HG03354 (cell line): ENCODE data around the gene MRPS23.

Experiments
- ATAC-seq: cut with Tn5 transposase; IDR thresholded peaks from one replicate; pipeline ENCODE4 v1.9.1; 2021; ENCODE audit warnings: mild to moderate bottlenecking; ENCODE audit not compliant: unreplicated experiment, poor library complexity, severe bottlenecking

Gene MRPS23

DNA sequence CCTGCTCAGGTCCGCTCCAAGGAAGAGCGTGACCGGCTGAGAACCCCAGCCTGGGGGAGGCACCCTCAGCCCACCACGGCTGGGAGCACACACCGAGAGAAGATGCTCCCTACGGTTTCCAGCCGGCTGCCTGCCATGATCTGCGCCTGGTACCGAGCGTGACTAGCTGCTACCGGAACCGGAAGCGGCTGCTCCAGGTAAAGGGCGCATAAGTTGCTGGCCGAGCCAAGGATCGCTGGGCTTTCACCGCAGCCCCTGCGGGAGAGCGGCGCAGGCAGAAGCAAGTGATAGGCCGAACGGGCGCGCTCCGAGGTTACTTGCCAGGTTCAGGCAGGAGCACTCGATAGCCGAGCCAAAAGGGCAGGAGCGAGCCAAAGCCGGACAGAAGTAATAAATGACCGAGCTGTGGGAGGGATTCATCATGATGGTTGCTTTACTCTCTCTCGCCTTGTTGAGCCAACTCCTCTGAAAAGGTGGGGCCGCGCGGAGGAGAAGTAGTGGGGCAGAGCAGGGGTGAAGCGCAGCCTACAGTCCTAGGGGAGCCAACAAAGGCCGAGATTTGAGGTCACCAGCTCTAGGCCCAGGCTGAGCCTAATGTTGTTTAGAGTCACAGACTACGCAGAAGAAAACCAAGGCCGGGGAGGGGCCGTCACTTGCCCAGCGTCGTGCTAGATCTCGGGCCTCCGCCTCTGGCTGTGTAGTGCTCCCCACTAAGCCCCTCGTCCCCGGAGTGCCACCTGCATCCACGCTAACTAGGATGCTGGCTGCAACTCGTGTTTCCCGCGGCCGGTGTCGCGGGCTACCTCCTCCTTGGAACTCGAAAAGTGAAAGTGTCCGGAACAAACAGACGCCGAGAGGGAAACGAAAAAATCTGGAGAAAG is at the start of gene MRPS23:
TSS of gene MRPS23 (minus strand) at position 171 of the 881 bp plus-strand sequence. CDS start at position 137, 34 bp downstream.
- ATAC-seq = peak; percentile 94

DNA sequence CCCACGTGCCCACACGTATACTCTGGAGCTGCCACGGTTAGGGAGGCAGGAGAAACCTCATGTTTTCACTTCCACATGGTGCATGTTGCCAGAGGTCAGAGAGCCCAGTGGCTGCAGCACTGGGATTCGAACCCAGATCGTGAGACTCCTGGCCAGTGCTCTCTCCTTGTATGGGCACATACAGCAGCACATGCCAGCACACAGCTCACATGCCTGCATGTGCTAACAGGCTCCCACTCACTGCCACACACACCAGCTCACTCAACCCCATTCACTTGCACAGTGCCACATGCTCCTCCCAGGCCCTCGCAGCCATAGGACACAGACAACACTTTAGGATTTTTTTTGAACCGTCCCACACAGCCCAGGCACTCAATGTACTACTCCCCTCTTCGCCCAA is 49.5 kb upstream of the MRPS23 start:
- no peak for ATAC-seq

DNA sequence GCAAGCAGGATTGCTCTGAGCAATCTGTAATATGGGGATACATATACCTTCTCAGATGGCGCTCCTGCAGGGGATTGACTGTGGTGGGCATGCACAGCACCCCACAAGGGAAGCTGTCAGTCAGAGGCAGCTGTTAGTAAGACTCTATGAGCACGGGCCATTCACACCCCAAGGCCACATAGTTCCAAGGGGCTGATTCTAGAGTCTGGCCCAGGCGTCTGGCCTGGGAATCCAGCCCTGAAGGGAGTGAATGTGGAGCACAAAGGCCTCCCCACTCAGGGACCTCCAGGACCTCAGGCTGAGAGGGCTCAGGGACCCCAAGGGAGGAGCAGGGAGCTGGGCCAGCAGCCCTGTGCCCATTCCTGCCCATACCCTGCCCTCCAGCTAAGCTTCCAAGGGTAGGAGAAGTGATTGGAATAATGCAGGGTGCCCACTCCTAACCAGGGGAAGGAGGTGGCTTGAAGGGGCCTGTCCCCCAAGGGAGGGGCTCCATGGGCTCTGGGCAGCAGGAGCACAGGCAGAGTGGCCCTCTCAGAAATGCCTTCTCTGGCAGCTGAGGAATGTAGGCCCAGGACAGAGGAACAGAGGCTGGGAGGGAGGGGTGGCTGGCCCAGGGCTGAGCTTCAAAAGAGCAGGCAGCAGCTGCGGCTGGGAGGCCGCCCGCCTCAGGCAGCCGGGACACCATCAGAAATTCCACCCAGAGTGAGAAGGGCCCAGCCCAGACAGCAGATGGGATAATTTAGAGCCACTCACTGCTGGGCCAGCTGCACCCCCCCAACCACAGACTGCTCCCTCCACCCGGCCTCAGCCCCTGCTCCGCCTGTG is 48.9 kb upstream of the MRPS23 start:
- no peak for ATAC-seq

- no peak for ATAC-seq
Measured at GRCh38 chr17:57895382-57896060, 45.7 kb upstream of the MRPS23 start.

- no peak for ATAC-seq
Measured at GRCh38 chr17:57894848-57895247, 45.0 kb upstream of the MRPS23 start.

DNA sequence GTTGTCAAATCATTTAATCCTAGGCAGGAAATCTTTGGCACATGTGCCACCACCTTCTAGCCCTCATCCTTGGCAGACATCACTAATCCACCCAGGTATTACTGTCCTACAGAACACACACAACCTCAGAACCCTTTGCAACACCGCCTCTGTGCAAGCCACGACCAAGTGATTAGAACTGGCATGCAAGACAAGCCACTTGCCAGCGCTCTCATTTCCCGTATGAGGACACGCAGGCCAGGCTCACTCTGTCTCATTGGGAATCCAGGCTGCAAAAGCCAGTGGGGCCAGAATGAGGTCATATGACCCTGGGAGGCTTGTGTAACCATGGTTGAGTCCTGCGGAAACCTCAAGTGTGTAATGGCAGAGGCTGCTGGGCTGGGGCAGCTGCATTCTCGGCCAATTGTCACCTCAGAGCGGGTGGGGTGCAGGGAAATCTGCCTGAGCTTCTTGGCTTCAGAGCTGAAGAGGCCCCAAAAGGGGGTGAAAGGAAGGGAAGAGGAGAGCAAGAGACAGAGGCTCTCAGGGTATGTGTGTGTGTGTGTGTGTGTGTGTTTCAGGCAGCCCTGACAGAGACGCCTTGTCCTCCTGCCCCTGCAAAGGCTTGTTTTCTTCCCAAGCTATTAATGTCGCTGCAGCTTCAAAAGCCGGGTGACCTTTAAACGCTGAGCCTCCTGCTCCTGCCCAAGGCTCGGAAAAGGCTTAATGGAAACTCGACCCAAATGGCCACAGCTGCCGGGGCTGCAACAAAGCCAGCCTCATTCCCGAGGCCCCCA is 43.2 kb upstream of the MRPS23 start:
- peak; percentile 28 for ATAC-seq

GRCh38 chr17:57892146-57892819 is 42.4 kb upstream of the MRPS23 start:
- ATAC-seq = peak; percentile 56

DNA sequence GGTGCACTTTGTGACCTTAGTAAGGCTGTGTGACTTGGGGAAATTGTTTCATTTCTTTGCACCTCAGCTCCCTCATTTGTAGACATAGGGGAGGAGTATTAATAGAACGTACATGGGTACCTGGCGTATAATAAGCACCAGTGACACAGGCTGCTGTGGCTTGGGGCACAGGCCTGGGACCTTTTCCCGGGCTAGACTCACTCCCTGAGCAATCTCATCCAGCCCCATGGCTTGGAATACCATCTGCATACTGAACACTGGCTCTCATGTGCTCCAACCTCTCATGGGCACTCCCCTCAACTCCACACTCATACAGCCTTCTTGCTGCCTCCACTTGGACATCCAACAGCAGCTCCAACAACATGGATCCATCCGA is 41.0 kb upstream of the MRPS23 start:
- no peak for ATAC-seq

GRCh38 chr17:57889892-57890856 is 40.3 kb upstream of the MRPS23 start:
- no peak for ATAC-seq

- ATAC-seq = no peak
Measured at GRCh38 chr17:57889252-57889651, 39.4 kb upstream of the MRPS23 start.

- ATAC-seq = no peak
Measured at GRCh38 chr17:57888311-57889216, 38.7 kb upstream of the MRPS23 start.

- ATAC-seq = no peak
Measured at GRCh38 chr17:57887161-57887560, 37.3 kb upstream of the MRPS23 start.

DNA sequence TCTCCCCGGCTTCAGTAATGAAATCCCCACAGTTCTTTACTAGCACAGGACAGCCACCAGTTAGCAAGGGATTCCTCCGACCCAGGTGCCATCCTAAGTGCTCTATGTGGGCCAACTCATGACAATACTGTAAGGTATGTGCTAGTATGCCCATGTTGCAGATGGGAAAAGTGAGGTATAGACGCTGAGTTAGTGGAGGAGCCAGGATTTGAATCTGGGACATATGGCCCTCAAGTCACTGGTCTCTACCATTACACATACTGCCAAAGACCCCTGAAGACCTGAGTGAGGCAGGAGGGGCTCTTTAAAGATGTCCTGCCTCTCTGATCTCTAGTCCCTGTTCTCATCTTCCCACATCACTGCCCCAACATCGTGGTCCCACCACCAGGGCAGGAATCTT is 36.2 kb upstream of the MRPS23 start:
- ATAC-seq = no peak

DNA sequence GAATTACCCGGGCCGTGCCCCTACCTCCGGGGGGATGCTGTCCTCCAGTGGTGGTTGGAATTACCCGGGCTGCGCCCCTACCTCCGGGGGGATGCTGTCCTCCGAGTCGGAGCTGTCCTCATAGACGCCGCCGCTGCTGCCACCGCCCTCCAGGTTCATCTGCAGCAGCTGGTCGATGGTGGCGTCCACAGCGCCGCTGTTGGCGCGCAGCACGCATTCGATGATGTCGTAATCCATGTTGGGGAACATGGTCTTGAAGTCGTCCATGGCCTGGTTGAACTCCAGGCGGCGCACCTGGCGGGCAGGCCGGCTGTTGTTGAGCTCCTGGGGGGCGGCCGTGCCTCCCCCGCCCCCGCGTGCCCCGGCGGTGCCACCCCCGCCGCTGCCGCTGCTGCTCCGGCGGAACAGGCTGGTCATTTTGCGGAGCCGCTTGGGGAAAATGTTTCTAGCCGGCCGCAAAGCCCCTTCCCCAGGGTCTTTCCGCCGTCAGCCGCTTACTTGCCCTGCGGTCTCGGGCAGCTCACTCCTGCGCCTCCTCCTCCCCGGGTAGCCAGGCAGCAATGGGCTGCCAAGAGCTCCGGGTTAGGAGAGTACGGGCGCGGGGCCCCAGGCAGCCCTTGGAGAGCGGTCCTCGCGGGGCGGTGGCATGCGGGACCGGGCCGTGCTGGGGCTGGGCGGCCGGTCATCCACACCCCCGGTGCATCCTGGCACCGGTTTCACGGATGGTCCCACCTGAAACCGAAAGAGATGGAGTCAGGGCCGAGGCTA is 35.5 kb upstream of the MRPS23 start:
- ATAC-seq = no peak

DNA sequence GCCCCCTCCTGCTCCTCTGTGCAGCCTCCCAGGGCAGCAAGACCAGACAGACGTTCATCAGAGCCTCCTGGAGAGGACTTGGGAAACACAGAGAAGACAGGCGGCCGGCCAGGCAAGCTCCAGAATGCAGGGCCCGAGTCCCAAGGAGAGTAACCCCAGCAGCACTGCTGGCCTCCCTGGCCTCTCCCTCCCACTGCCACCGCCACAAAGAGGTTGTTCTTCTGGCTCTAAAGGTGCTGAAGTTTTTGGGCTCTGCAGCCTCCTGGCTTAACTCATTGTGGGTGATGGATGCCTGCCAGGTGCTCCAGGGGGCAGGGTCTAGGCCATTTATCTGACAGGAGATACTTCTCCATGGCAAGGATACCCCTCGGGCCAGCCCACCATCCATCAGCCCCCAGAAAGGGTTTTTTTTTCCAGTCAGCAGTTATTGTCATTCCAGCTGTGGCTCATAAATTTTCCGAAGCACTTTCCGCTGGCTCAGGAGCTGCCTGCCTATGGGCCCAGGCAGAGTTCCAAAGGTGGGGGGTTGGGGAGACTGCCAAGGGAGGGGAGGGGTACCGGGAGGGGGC is 32.0 kb upstream of the MRPS23 start:
- ATAC-seq = no peak

- ATAC-seq = no peak
Measured at GRCh38 chr17:57881143-57881542, 31.3 kb upstream of the MRPS23 start.
